Amniotic stem cell (primary cell): ENCODE data around the gene MVB12B.

Source experiments
- DNase-seq: peaks from one replicate; lab custom pipeline; 2025; lab: John Stamatoyannopoulos, UW

The MVB12B gene

DNA sequence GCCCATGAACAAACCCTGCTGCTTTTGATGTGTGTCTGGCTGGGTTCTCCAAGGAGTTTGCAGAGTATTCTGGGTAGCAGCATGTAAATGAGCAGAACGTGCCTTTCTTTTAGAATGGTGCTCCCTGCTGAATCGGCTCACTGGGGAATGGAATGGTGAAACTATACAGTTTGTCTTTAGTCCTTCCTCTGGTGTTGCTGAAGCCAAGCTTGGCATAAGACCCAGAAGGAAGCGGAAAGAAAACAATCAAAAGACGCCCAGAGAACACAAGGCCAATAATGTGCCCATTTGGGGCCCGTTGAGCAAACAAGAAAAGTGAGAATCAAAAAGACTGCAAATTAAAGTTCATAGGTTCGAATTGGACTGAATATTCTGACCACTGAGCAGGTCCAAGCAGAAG, 60.1 kb downstream of the MVB12B start:
- DNase-seq, result no peak

DNA sequence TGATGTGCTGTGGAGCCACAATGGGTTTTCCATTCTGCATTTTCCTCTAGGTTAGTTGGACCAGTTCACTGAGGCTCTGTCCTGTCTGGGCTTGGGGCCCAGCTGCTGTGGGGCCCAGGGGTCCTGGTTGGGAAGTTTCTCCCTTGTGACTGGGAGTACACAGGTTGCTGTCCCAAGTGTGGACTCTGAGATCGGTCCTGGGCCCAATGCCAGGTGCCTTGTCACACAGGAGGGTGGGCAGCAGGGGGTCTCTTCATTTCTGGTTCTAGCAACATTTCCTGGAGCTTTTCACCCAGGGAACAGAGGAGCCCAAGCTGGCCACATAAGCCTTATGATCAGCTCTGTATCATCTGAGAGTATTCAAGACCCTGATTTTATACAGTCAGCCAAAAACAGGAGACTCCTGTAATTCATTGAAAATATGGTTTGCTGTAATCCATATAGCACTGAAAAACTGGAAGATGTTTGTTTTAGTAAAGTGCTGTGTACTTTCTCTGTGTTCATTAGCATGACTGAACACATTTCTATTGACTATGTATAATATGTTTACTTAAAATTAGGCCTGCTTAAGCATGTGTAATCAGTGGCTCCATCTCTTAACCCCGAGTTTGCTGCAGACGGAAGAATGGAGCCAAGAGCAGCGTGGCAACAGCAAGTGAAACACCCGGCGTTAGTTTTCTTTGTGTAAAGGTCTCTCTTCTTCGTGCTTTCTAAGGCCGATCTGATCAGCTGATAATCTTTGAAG, 62.5 kb downstream of the MVB12B start:
- DNase-seq, result no peak

DNA sequence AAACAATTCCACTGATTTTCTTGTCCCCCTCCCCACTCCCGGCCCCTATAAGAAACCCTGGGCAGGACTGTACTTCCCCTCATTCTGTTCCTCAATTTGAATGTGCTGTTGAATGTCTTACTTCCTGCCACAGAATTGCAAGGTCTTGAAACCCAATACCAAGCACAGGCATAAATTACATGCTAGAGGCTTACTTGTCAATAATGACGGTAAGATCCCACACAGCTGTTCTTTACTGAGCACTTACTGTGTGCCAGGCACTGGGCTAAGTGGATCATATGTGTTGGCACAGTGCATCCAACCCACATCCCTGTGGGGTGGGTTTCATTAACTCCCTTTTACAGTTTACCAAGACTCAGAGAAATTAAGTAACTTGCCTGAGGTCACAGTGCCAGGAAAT, 63.4 kb downstream of the MVB12B start:
- DNase-seq, result no peak

DNA sequence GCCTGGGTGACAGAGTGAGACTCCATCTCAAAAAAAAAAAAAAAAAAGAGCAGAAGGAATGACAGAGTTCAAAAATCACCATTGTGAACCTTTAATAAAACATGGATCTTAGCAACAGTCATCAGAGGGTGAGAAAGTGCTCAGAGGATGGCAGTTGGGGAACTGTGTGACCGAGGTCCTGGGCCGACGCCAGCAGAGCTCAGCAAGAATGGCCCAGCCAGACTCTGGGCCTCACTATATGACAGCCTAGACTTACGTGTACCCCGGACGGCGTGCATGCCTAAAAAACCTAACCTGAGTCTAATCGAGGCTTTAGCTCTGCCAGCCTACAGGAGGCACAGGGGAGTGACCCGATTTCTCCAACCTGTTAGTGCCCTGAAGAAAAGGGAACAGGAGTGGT, 64.3 kb downstream of the MVB12B start:
- DNase-seq, result no peak

DNA sequence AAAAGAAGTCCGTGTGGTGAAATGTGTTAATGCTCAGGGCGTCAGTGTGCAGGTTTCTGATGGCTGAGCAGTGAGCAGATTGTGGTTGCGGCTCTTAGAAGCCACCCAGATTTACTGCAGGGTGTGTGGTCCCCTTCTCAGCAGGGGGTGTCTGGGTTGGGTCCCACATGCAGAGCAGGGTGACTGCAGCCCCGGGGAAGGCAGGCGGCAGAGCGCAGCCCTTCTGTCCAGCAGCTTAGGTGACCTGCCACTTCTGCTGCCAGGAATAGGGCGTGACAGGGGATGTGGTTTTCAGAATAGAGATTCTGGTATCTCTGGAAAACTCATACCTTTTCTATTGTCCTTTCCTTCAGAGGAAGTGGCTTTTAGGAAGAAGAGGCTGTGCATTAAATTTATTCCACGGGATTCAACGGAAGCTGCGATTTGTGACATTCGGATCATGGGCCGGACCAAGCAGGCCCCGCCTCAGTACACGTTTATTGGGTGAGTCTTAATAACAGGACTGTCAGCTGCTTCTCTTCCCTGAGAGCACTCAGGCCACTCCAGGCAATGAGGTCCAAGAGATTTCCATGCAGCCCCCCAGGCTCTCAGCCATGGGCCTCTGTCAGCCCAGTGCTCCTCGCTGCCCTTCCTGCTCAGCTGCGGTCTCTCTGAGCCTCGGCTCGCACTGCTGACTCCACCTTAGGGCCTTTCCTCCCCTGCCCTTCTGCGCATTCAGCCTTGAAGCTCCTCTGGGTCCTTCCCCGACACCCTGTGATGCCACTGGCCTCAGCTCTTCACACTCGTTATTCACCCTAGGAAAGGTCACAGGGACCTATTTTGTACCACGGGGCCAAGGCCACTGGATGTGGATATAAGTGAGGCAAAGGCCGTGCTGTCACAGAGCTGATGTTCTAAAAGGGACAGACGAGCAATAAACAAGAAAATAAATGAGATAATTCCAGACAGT, 65.4 kb downstream of the MVB12B start:
- no peak for DNase-seq

DNA sequence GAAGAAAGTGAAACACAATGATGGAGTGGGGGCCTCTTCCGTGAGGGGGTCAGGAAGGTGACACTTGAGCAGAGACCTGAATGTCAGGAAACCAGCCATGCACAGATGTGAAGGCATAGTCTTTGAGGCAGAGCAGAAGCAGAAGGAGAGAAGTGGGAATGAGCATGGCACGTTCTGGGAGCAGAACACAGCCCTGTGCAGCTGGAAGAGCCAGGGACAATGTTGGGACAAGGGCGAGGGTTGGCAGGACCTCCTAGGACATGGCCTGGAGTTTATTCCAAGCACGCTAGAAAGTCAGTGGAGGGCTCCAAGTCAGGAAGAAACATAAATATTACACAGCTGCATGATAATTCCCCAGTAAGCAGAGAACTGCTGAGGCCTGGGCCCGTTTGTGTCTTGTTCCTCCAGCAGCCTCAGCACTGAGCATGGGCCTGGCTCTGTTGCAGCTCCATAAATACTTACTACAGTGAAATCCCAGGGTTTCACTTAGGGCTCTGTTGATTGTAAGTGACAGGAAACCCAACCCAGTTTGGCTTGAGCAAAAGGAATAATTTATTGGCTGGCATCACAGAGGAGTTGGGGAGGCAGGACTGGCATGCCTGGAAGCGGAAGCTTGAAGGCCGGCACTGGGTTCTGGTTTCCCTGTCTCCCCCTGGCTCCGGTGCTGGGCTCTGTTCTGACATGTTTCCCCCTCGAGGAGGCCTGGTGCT, 66.2 kb downstream of the MVB12B start:
- no peak for DNase-seq

DNA sequence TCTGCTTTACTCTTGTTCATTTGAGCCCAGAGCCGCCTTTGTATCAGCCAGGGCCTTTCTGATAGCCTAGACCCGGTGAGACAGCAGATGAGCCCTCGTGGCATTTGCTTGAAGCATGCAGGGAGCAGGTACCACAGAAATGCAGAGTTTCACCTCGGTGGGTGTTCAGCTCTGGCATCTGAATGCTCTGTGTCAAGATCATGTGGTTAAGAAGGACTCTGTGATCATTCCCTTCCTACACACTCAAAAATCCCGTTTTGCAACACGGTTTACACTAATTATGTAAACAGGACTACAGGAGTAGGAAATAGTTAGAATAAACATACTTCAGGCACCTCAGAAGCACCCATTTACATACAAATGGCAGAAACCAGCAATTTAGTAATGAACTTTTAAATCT, 67.2 kb downstream of the MVB12B start:
- no peak for DNase-seq

DNA sequence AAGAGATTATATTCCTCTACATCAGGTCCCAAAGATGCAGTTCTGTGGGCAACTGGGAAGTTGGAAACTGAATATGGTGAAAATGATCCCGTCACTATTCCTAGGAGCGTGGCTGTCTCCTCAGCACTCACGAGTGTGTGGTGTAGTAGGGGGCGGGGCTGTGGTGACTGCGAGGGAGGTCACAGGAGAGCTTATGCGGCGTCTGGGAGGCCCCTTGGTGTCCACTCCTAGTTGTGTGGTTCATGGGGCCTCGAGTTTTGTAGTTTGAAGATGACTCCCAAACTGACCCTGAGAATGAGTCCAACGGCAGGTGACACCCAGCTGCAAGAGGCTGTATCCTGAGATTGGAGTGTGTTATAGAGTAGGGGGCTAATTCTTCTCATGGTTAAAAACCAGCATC, 68.2 kb downstream of the MVB12B start:
- no peak for DNase-seq

DNA sequence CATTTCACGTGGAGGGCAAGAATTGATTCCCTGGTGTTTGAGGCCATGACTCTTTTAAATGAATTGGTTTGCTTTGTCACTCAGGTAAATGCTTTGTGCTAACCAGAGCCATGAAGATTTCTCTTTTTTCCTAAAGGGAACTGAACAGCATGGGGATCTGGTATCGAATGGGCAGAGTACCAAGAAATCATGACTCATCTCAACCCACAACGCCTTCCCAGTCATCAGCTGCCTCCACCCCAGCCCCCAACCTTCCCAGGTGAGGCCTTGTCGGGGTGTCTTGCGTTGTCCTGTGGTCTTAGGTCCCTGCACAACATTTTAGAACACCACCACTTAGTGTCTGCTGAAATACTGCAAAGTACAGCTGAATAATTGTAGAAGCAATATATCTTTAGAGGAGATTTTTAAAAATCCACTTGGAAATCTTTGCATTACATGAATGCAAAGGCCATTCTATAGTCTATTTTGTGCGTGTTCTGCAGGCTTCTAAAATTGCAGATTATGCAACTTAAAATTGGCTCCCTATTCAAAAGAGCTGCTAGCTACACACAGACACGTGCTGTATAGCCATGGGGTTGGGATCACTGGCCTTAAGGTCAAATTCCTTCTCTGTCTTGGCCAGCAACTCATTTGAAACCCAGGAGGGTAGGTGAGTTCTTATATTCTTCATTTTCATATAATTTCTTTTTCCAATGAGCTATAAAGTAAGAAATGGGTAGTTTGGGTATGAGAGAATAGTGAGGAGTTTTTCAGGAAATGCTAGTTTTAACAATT, 69.0 kb downstream of the MVB12B start:
- DNase-seq, result no peak

DNA sequence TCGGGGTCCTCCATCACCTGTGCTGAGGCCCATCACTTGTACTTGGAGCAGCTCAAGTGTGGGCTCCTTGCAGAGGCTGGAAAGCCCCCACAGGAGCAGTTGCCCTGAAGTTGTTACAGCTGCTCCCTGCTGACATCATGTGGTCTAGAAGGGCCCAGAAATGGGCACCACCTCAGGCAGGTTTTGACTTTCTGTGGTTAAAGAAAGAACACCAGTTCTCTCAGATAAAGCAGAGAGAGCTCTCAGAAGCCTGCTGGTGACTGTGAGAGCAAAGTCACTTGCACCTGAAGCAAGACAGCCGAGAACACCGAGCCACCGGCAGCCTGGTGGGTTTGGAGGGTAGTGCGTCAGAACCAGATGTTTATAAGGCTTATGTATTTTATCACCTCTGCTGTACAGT, 70.4 kb downstream of the MVB12B start:
- no peak for DNase-seq

DNA sequence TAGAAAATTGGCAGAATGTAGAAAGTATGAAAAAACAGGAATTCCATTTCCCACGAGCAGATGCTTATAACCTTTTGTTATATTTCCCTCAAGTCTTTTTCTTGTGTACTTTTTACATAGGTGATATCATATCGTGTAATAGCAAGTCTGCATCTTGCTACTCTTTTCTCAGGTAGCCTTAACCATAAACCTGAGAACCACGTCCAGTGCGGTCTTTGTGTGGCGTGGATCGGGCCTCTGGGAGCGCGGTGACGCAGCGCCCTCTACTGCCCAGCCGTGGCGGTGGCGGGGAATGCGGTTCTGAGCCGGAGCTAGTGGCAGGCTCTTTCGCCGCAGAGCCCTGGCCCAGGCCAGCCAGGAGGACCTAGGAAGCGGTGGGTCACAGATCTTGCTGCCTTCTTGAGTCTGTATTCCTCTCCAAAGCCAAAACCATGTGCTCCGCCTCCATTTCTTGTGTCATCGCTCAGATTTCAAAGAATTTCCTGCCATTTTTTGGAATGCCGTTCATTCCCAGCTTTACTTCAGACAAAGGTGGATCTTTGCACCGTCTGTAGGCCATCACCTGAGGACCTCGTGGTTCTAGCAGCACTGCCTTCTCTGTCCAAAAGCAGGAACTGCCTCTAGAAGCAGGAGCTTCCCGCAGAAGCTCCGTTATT, 71.9 kb downstream of the MVB12B start:
- DNase-seq, result no peak

DNA sequence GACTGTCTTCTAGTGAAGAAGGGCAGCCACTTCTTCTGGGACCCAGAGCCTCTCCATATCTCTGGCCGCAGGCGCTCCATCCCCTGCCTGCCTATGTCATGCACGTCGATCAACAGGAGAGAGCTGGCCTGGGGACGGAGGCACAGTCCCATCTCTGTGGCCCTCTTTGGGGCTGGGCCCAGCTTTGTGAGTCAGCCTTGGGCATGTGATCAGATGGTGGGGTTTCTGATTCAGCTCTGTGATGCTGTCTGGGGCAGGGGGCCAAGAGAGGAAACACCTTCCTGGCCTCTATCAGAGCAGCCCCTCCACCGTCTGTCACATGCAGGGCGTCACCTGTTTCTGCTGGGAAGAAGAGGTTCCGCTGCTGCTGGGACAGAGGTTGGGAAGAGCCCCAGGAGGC, 72.6 kb downstream of the MVB12B start:
- DNase-seq, result no peak

DNA sequence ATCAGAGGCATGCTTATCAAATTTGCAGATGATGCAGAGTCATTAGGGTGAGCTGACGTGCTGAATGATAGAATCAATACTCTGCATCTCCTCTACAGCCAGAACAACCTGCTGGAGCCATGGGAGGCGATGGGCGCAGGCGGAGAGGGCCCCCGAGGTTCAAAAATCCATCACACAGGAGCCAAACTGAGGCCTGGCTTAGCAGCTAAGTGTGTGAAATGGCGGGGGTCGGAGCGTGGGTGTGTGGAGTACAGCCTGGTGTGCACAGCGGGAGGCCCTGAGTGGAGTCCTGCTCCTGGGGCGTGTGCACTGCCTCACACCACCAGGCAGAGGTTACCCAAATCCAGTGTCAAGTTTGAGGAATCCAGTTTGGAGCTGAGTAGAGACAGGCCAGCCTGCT, 73.2 kb downstream of the MVB12B start:
- DNase-seq, result no peak

DNA sequence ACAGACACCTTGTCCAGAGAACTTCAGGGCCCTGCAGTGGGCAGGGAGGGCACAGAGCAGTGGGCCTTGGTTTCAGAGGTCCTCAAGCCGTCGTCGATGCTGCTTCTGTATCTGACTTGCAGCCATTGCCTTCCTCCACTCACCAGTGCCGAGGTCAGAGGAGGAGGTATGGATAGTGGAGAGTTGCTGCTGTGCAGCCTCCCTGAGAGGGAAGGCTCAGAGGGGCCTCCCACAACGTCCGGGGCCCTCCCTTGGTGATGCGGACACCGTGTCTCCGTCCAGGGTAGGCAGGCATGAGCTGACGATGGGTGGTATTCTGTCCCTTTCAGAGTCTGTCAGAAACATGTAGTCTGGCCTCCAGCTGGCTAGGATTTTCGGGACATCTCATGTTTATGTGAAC, 73.9 kb downstream of the MVB12B start:
- DNase-seq, result no peak

DNA sequence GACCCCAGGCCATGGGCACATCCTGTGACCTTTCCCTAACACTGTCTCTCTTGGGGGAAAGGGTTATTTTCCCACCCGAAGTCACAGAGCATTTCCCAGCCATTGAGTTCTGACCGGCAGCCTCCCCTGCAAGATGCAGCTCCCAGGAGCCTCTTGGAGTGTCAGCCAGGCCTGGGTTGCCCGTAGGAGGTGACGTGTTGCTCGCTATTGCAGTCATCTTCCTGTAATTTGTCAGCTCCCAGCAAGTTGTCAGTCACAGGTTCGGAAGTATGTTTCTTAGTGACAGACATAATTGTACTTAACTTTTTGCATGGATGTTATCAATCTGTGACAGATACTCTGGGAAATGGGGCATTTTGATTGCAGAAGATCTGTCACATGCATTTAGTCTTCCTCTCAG, 74.5 kb downstream of the MVB12B start:
- DNase-seq, result no peak

DNA sequence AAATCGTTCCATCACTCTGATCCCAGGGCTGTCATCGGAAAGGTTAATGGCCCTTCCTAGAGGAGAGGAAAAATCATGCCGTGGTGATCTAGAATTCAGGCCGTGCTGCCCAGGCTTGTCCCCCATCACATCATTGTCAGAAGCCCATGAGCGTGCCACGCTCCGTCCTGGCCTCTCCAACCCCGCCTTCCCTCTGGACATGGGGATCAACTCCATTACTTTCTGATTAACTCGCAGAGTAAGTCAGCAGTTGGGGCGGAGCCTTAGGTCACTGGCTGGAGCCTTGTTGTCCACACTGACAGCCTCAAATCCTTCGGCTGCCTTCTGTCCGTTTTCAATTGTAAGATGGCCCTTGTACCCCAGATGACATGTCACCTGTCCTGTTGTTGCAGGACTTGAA, 75.0 kb downstream of the MVB12B start:
- no peak for DNase-seq

DNA sequence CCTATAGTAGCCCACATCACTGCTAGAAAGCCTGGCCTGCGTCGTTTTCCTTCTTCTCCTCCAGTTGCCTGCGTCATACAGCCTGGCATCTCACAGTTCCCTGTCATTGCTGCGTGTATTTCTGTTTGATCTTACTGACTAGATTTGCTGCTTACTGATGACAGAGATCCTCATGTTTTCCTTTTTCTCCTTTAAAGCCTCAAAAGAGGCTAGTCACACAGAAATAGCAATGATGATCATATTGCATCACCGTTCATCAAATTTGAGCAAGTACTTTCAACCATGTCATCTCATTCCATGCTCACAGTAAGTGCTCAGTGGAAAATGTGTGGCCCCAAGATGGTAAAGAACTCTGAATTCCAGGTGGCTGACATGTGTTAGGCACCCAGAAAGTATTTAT, 76.8 kb downstream of the MVB12B start:
- DNase-seq, result no peak

DNA sequence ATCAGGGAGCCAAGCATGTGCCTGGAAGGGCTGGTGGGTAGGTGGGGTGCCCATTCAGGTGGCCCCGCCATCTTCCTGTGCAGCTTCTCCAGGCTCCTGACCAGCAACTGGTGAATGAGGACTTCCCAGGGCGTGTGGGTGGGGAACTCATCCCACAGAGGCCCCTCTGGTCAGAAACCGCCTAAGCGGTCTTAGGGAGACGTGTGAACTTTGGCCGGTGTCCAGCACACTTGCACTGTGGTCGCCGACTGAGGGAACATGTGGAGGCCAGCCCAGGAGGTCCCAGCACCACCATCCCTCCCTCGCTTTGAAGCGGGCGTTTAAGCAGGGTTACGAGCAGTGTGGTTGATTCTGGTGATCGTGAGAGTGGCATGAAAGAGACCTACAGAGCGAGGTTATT, 77.8 kb downstream of the MVB12B start:
- no peak for DNase-seq

DNA sequence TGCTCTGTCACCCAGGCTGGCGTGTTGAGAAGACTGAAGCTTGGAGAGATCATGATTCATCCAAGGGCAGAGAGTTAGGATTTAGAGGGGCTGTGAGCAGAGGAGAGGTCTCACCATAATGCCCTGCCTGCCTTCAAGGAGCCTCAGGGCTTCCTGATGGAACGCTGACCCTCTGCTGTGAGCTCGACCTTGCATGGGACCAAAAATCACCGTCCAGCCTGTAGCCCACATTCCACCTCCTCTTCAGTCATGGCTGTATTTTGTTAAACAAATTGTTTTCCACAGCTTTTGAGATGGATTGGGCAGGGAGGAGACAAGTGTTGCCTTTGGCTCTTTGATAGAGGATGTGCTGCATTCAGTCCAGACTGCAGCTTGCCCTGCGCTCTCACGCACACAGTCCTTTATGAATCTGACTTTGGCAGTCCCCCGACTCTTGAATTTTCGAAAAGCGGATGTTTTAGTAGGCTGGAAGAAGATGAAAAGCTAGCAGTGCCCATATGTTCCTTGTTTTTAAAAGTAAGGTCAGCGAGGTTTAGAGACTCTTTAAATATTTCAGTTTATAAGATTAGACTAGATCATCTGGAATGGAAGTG, 79.5 kb downstream of the MVB12B start:
- DNase-seq, result no peak

DNA sequence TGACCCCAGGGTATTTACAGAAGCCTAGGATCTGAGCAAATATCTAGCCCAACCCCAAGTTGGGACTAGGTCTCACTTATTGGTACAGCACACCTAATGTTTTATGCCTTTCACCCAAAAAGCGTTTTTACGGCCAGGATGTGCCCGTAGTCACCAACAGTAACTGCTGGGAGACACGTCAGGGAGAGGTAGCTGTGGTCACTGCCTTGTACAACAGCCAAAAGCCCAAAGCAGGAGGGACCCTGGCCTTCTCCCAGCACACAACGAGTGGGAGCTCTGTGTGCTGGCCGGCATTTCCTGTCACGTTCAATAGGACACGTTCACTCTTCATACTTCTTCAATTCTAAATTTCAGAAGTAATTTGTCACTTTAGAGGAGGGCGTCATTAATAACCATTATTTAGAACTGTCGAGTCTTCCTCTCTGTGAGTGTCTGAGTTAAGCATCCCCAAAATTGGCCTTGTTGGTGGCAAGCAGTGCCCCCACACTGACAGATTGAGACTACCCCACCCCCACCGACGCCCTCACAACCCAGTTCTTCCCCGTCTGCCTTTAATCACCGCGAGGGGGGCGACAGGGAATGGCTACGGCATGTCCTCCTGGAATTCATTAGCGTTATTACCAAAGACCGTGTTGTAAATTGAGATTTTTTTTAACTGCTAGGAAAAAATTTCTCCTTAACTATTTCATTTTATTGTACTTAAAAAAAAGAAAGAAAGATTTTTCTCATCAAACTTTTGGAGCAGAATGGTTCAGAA, 80.7 kb downstream of the MVB12B start:
- no peak for DNase-seq
